GM13976 (cell line): ENCODE results near the gene MRPL45.

Experiments used
- DNase-seq: peaks from one replicate; pipeline ENCODE4 v3.0.0; 2012; ENCODE audit warnings: low spot score
- in situ Hi-C: fragments of 300-500 bp; cut with MboI; formaldehyde crosslinking; loops from one replicate; pipeline ENCODE4 v1.12.0; 2022; ENCODE audit warnings: low sequenced_read_pairs, mixed read lengths, inconsistent platforms; ENCODE audit not compliant: unreplicated experiment
- TF ChIP-seq, protein P1 (sequence below): IDR thresholded peaks from 2 replicates; pipeline ENCODE4 v1.5.1; 2012; ENCODE audit warnings: borderline replicate concordance, mild to moderate bottlenecking; ENCODE audit not compliant: insufficient read depth; ENCODE audit errors: extremely low read depth, missing control alignments, control extremely low read depth

Gene MRPL45

DNA sequence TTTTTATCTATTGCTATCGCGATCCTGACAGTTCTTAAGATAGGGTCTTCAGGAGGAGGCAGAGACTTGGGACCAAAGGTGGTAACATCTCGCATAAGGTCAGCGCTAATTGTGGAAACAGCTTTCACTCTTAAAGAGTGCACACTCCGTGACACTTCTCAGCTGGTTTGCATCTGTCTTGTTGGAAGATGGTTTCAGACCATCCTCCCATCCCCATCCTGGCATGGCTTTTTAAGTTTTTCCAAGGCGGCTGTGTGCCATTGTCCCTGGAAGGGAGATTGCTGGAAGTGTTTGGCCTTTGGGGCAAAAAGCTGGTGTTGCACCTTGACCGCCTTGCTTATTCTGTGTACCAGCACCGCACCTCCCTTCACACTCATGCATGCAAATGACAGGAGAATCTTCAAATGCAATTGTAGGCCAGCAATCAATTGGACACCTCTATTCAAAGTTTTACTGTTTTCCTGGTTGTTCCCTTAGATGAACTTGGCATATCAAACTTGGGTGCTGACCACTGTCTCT is 56.2 kb downstream of the MRPL45 start:
- no peak for DNase-seq
- in situ Hi-C loops: no loop called here
- TF ChIP-seq, protein P1, sequence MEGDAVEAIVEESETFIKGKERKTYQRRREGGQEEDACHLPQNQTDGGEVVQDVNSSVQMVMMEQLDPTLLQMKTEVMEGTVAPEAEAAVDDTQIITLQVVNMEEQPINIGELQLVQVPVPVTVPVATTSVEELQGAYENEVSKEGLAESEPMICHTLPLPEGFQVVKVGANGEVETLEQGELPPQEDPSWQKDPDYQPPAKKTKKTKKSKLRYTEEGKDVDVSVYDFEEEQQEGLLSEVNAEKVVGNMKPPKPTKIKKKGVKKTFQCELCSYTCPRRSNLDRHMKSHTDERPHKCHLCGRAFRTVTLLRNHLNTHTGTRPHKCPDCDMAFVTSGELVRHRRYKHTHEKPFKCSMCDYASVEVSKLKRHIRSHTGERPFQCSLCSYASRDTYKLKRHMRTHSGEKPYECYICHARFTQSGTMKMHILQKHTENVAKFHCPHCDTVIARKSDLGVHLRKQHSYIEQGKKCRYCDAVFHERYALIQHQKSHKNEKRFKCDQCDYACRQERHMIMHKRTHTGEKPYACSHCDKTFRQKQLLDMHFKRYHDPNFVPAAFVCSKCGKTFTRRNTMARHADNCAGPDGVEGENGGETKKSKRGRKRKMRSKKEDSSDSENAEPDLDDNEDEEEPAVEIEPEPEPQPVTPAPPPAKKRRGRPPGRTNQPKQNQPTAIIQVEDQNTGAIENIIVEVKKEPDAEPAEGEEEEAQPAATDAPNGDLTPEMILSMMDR: no peak

- DNase-seq: no peak
- in situ Hi-C loops: no loop called here
- TF ChIP-seq, protein P1: no peak
These were observed 56.7 kb downstream of the MRPL45 start for GRCh38 chr17:38353668-38354067.

- in situ Hi-C loops: no loop called here
- TF ChIP-seq, protein P1: no peak
- peak; percentile 2 for DNase-seq
These were observed 57.5 kb downstream of the MRPL45 start for GRCh38 chr17:38354466-38354865.

DNA sequence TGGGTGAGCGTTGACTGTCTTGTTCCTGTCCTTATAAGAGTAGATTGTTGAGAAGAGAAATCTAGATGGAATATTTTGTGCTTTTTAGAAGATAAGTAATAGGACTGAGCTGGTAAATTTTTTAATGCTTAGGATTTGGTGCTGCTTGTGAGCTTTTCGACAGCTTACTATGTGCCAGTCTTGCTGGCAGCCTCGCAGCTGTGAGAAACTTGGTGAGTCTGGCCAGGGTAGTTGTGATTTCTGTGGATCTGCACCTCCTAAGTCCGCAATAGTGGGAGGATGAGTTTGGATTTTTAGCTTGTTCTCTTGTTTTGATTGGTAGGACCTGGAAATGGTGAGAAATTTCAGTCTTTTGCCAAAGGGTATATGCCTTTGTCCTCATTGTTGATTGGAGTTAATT is 58.3 kb downstream of the MRPL45 start:
- DNase-seq: no peak
- TF ChIP-seq, protein P1: no peak
- in situ Hi-C loops: no loop called here

- TF ChIP-seq, protein P1: no peak
- no peak for DNase-seq
- in situ Hi-C loops: no loop called here
These were observed 60.6 kb downstream of the MRPL45 start for GRCh38 chr17:38357486-38358123.

DNA sequence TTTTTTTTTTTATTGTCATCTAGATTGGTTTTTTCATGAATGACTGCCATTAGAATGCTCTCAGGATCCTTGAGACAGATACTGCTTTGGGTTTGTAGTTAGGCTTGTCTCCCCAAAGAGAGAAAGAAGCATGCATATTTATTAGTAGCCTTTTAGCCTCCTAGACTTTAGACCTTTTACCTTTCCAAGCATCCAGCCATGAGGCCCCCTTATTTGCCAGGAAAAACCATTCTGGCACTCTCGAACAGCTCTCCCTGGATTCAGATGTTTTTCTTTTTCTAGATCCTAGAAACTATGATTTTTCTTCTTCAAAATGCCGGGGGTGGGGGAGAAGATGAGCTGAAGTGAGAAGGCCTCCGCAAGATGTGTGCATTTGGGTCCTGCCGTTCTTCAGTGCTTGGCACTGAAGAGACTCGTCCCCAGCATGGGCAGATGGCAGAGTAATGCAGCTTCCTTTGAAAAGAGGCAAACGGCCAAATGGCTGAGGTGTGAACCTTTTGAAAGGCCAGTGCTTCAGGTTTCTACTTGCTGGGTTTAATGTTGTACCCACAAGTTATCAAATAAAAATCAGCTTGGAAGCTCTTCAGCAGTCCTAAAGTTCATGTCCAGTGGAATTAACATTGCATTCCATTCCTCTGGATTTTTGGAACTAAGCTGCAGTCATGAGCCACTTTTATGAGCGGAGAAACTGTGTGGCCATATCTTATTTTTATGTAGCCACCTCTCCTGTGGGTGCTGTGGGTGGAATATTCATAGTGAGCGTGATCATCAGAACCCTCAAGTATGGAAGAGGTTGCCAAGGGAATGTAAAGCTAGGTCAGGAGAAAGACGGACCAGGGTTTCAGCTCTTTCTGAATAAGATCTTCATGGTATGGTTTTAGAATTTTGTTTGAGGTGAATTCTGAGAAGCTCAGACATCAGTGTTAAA is 61.9 kb downstream of the MRPL45 start:
- TF ChIP-seq, protein P1: no peak
- DNase-seq: no peak
- in situ Hi-C loops: no loop called here
